Kidney epithelial cell (primary cell): ENCODE data around the gene GRID1. TPM values are rescaled to one million over a fixed set of nuclear protein-coding genes. Genes with fewer than 3 reads are reported as not detected.
A peak's percentile ranks its signal among the peaks of the same experiment; 100 is the strongest.
"Not testable (repeated sequence)": the region's sequence is repeated elsewhere in the genome, so short reads cannot be mapped to it uniquely, and the experiment has no call there.

ENCODE experiments used
- DNase-seq: peaks from one replicate; pipeline ENCODE4 v3.0.0-alpha.2; 2010; ENCODE audit warnings: low read depth
- H3K27me3 ChIP-seq: 2 replicates; pipeline ENCODE4 v1.6.0; 2011; ENCODE audit warnings: low read length; ENCODE audit not compliant: control insufficient read depth, insufficient read depth
- H3K36me3 ChIP-seq: 2 replicates; pipeline ENCODE4 v1.5.1; 2011; ENCODE audit warnings: low read length; ENCODE audit not compliant: control insufficient read depth, insufficient read depth
- H3K4me3 ChIP-seq: 2 replicates; pipeline ENCODE4 v1.5.1; 2011; ENCODE audit warnings: low read depth, mild to moderate bottlenecking, control low read depth, low read length
- CTCF ChIP-seq: IDR thresholded peaks from 2 replicates; pipeline ENCODE4 v1.5.1; 2011; ENCODE audit warnings: mild to moderate bottlenecking, moderate library complexity, low read length, control low read depth, inconsistent platforms; ENCODE audit not compliant: insufficient read depth, poor library complexity, severe bottlenecking
- total RNA-seq: library from RNA; depleted of rRNA; stranded (reverse); fragments of >200 nt; gene quantifications from 2 replicates; pipeline ENCODE4 v1.2.3, GENCODE V29; 2015

GRID1 gene
- total RNA-seq, 1 donor from 2014 or later, result 0.33 TPM

GRCh38 chr10:86102451-86102850 lies 264.1 kb downstream of the GRID1 start:
- Histone ChIP-seq H3K27me3 (no peaks in the 10 kb centered on the region), H3K36me3 (no peaks in the 10 kb centered on the region), H3K4me3 (no peak overlapping the region)
- DNase-seq, result no peak
- TF ChIP-seq CTCF, result no peak

GRCh38 chr10:86102031-86102430 lies 264.6 kb downstream of the GRID1 start:
- DNase-seq, result no peak
- Histone ChIP-seq H3K36me3 (no peaks in the 10 kb centered on the region), H3K4me3 (no peak overlapping the region), H3K27me3 (no peaks in the 10 kb centered on the region)
- TF ChIP-seq CTCF, result no peak

- peak; percentile 49 for TF ChIP-seq CTCF
- no peaks in the 10 kb centered on the region for H3K27me3 ChIP-seq
- H3K4me3 ChIP-seq, result no peak overlapping the region
- H3K36me3 ChIP-seq, result no peaks in the 10 kb centered on the region
- no peak for DNase-seq
Measured at GRCh38 chr10:86100581-86101061, 266.0 kb downstream of the GRID1 start.

GRCh38 chr10:86099542-86100334 lies 266.9 kb downstream of the GRID1 start:
- DNase-seq, result no peak

GRCh38 chr10:86098187-86098881 lies 268.3 kb downstream of the GRID1 start:
- no peaks in the 10 kb centered on the region for H3K27me3 ChIP-seq
- no peaks in the 10 kb centered on the region for H3K36me3 ChIP-seq
- TF ChIP-seq CTCF, result no peak
- no peak for DNase-seq
- H3K4me3 ChIP-seq, result no peak overlapping the region

More at GRCh38 chr10:86099542-86100334, 266.9 kb downstream of the GRID1 start:
- Histone ChIP-seq H3K36me3 (no peaks in the 10 kb centered on the region), H3K27me3 (no peaks in the 10 kb centered on the region), H3K4me3 (no peak overlapping the region)
- no peak for TF ChIP-seq CTCF

- H3K27me3 ChIP-seq, DNase-seq, H3K36me3 ChIP-seq, H3K4me3 ChIP-seq: not testable (repeated sequence)
Measured at GRCh38 chr10:86095061-86095460, 271.5 kb downstream of the GRID1 start.

GRCh38 chr10:86092311-86092710 lies 274.3 kb downstream of the GRID1 start:
- H3K36me3 ChIP-seq, H3K4me3 ChIP-seq, H3K27me3 ChIP-seq, DNase-seq: not testable (repeated sequence)
